IMR-90 (cell line): Measurements from ENCODE around the gene TIGD1. TPM values are rescaled to one million over a fixed set of nuclear protein-coding genes. Genes with fewer than 3 reads are reported as not detected.

Experiments used
- ATAC-seq: fragments of 200-7000 bp; cut with Tn5 transposase; 2 replicates; pipeline ENCODE4 v1.9.1; 2020; ENCODE audit warnings: low read depth, mild to moderate bottlenecking, moderate library complexity
- BruUV-seq: library from RNA; stranded (reverse); fragments of 400-500 nt; replicated peaks from 2 replicates; lab custom pipeline; 2021; lab: Mats Ljungman, UMichigan
- CTCF ChIA-PET: fragments of 300-600 bp; formaldehyde crosslinking; extraction: SDS; loops from one replicate; lab custom pipeline; 2021; ENCODE audit warnings: antibody characterized with exemption; lab: Yijun Ruan, JAX
- POLR2A ChIA-PET: fragments of 300-600 bp; sonication (Branson Sonifier 250); formaldehyde crosslinking; loops from one replicate; lab custom pipeline; 2022; ENCODE audit warnings: antibody characterized with exemption; ENCODE audit not compliant: unreplicated experiment; lab: Charles Lee
- DNase-seq: peaks from one replicate; pipeline ENCODE4 v3.0.0; 2013
- H2AFZ ChIP-seq: replicated peaks from 2 replicates; pipeline ENCODE3; 2013; ENCODE audit warnings: low read length, mild to moderate bottlenecking; ENCODE audit not compliant: poor library complexity
- H2AK5ac ChIP-seq: 2 replicates; pipeline ENCODE4 v1.6.1; 2013; ENCODE audit warnings: low read depth, low read length, inconsistent platforms
- H2AK9ac ChIP-seq: replicated peaks from 2 replicates; pipeline ENCODE3; 2013; ENCODE audit warnings: mild to moderate bottlenecking, low read depth, low read length, moderate library complexity; ENCODE audit not compliant: poor library complexity
- H2BK120ac ChIP-seq: 2 replicates; pipeline ENCODE4 v1.6.1; 2013; ENCODE audit warnings: low read depth, low read length, inconsistent platforms
- H2BK15ac ChIP-seq: 3 replicates; pipeline ENCODE4 v1.6.1; 2013; ENCODE audit warnings: low read depth, low read length, inconsistent platforms
- H2BK20ac ChIP-seq: 2 replicates; pipeline ENCODE4 v1.6.1; 2013; ENCODE audit warnings: low read depth, mild to moderate bottlenecking, inconsistent platforms, low read length, moderate library complexity
- H2BK5ac ChIP-seq: 2 replicates; pipeline ENCODE4 v1.6.1; 2013; ENCODE audit warnings: mild to moderate bottlenecking, low read depth, low read length, inconsistent platforms; ENCODE audit not compliant: poor library complexity, severe bottlenecking
- H3K14ac ChIP-seq: replicated peaks from 2 replicates; pipeline ENCODE4 v1.6.1; 2013; ENCODE audit warnings: low read depth, low read length, inconsistent platforms
- H3K18ac ChIP-seq: 2 replicates; pipeline ENCODE4 v1.6.1; 2013; ENCODE audit warnings: low read depth, low read length, control low read depth
- H3K23ac ChIP-seq: 2 replicates; pipeline ENCODE4 v1.6.1; 2013; ENCODE audit warnings: low read depth, low read length, inconsistent platforms
- H3K27ac ChIP-seq: 2 replicates; pipeline ENCODE4 v1.5.1; 2013; ENCODE audit warnings: mild to moderate bottlenecking, control low read depth, low read length; ENCODE audit not compliant: insufficient read depth
- H3K27me3 ChIP-seq: 2 replicates; pipeline ENCODE4 v1.6.1; 2013; ENCODE audit warnings: low read length; ENCODE audit not compliant: control insufficient read depth, insufficient read depth
- H3K36me3 ChIP-seq: 2 replicates; pipeline ENCODE4 v1.6.1; 2013; ENCODE audit warnings: low read length, mixed read lengths; ENCODE audit not compliant: control insufficient read depth, insufficient read depth
- H3K4ac ChIP-seq: 2 replicates; pipeline ENCODE4 v1.6.1; 2013; ENCODE audit warnings: low read depth, low read length, inconsistent platforms
- H3K4me1 ChIP-seq: 2 replicates; pipeline ENCODE4 v1.6.1; 2013; ENCODE audit warnings: low read length, mixed read lengths; ENCODE audit not compliant: control insufficient read depth, insufficient read depth
- H3K4me2 ChIP-seq: 2 replicates; pipeline ENCODE4 v1.6.1; 2013; ENCODE audit warnings: low read depth, mild to moderate bottlenecking, control low read depth, low read length, moderate library complexity
- H3K4me3 ChIP-seq: 2 replicates; pipeline ENCODE4 v1.5.1; 2013; ENCODE audit warnings: low read depth, mild to moderate bottlenecking, control low read depth, low read length, moderate library complexity; ENCODE audit not compliant: insufficient read depth
- H3K56ac ChIP-seq: 2 replicates; pipeline ENCODE4 v1.6.1; 2013; ENCODE audit warnings: low read length, inconsistent platforms; ENCODE audit not compliant: insufficient read depth; ENCODE audit errors: extremely low read depth
- H3K79me1 ChIP-seq, 2 experiments: 2 replicates each; pipeline ENCODE4 v1.6.1; 2013; ENCODE audit warnings: low read length in 2 of 2, inconsistent platforms in 1 of 2, low read depth in 1 of 2
- H3K9ac ChIP-seq: 2 replicates; pipeline ENCODE4 v1.6.1; 2013; ENCODE audit warnings: low read depth, low read length, control low read depth
- H3K9me1 ChIP-seq: 2 replicates; pipeline ENCODE4 v1.6.1; 2013; ENCODE audit warnings: low read length, inconsistent platforms; ENCODE audit not compliant: insufficient read depth
- H3K9me3 ChIP-seq: 2 replicates; pipeline ENCODE4 v1.6.1; 2013; ENCODE audit warnings: low read length; ENCODE audit not compliant: control insufficient read depth, insufficient read depth
- H4K20me1 ChIP-seq: 2 replicates; pipeline ENCODE4 v1.6.1; 2013; ENCODE audit warnings: low read length, inconsistent platforms; ENCODE audit not compliant: insufficient read depth
- H4K5ac ChIP-seq: 2 replicates; pipeline ENCODE4 v1.6.1; 2013; ENCODE audit warnings: mild to moderate bottlenecking, low read depth, low read length, control low read depth
- H4K8ac ChIP-seq, 2 experiments: 2 replicates each; pipeline ENCODE4 v1.6.1; 2013; ENCODE audit warnings: low read depth in 2 of 2, low read length in 2 of 2, control low read depth in 1 of 2, inconsistent platforms in 1 of 2
- H4K91ac ChIP-seq: 2 replicates; pipeline ENCODE4 v1.6.1; 2013; ENCODE audit warnings: low read depth, low read length, inconsistent platforms; ENCODE audit not compliant: insufficient read depth
- CTCF ChIP-seq: conservative IDR thresholded peaks from 2 replicates; pipeline ENCODE4 v1.5.1; 2012; ENCODE audit warnings: mild to moderate bottlenecking, low read depth, low read length, improper control_type of control experiment
- MXI1 ChIP-seq: IDR thresholded peaks from 2 replicates; pipeline ENCODE4 v1.6.1; 2012; ENCODE audit warnings: low read depth, mild to moderate bottlenecking, low read length, moderate library complexity, borderline replicate concordance
- RCOR1 ChIP-seq: IDR thresholded peaks from 2 replicates; pipeline ENCODE4 v1.6.1; 2012; ENCODE audit warnings: mild to moderate bottlenecking, low read length, improper control_type of control experiment; ENCODE audit not compliant: insufficient replicate concordance
- RFX5 ChIP-seq: IDR thresholded peaks from 2 replicates; pipeline ENCODE4 v1.8.0; 2012; ENCODE audit warnings: low read depth, mild to moderate bottlenecking, low read length, moderate library complexity
- WGBS, 2 experiments: methylation state at CpG; one replicate each; pipeline versions ENCODE4 v1.1.5 to v1.1.7; 2013; ENCODE audit warnings: missing lambda C conversion rate in 2 of 2; ENCODE audit not compliant: insufficient read length in 1 of 2; ENCODE audit errors: extremely low coverage in 2 of 2; 5-methylcytosine and 5-hydroxymethylcytosine counted together
- dilution Hi-C: fragments of 300-500 bp; cut with HindIII; formaldehyde crosslinking; loops from one replicate; pipeline ENCODE4 v1.14.3; 2018; ENCODE audit warnings: low sequenced_read_pairs; ENCODE audit not compliant: unreplicated experiment
- in situ Hi-C: fragments of 300-500 bp; cut with MboI; formaldehyde crosslinking; loops from 3 replicates; pipeline ENCODE4 v1.14.3; 2019; ENCODE audit warnings: low sequenced_read_pairs, inconsistent platforms, mixed read lengths
- intact Hi-C: fragments of 100-400 bp; cut with micrococcal nuclease; formaldehyde crosslinking; loops from 2 replicates; pipeline ENCODE4 v1.10.0; 2022
- polyA plus RNA-seq, 3 experiments: library from polyadenylated mRNA; depleted of rRNA; stranded (reverse); fragments of >200 nt; gene quantifications; 2 replicates each; pipeline ENCODE4 v1.2.3, GENCODE V29; 2012; ENCODE audit warnings: low replicate concordance in 1 of 3
- total RNA-seq: library from RNA; depleted of rRNA; stranded (reverse); fragments of >200 nt; gene quantifications from 2 replicates; pipeline ENCODE4 v1.2.3, GENCODE V29; 2012

The TIGD1 gene
- total and polyA plus RNA-seq, 2 of the 4 experiments (the other 2 are of a cell fraction), result 2.7 to 2.9 TPM

GRCh38 chr2:232523682-232524597, 26.4 kb downstream of the TIGD1 start:
- peak overlapping the region; percentile 70 for H2AFZ ChIP-seq

More at GRCh38 chr2:232523682-232524597, 26.4 kb downstream of the TIGD1 start:
- WGBS, 2 experiments, result 1% methylated on average over 29 of the region's 75 CpGs; no CpG with 5 or more reads in 1 of the 2 experiments
- no peak overlapping the region for H2AK5ac ChIP-seq
- no peak overlapping the region for H3K18ac ChIP-seq
- H4K20me1 ChIP-seq, result no peaks in the 10 kb centered on the region
- H3K4me3 ChIP-seq, result no peak overlapping the region
- CTCF ChIA-PET, result no interaction called here
- H3K9me1 ChIP-seq, result no peaks in the 10 kb centered on the region
- no peak overlapping the region for H3K4me2 ChIP-seq
- H2AK9ac ChIP-seq, result no peak overlapping the region
- POLR2A ChIA-PET, result no interaction called here
- TF ChIP-seq MXI1, result no peak
- TF ChIP-seq CTCF, result peak; percentile 23; the same call in 1 of the 2 replicates
- TF ChIP-seq RFX5, result no peak
- TF ChIP-seq RCOR1, result no peak
- H2BK15ac ChIP-seq, result no peak overlapping the region
- intact Hi-C loops, result no loop called here
- no peak overlapping the region for H3K14ac ChIP-seq
- H3K4me1 ChIP-seq, result no peaks in the 10 kb centered on the region
- no peak overlapping the region for H4K5ac ChIP-seq
- H3K23ac ChIP-seq, result no peak overlapping the region
- H3K9me3 ChIP-seq, result no peaks in the 10 kb centered on the region
- peaks cover 73% of the 10 kb centered on the region for H3K27me3 ChIP-seq
- H4K8ac ChIP-seq, result no peak overlapping the region
- BruUV-seq, result no TSS peak
- H2BK20ac ChIP-seq, result no peak overlapping the region
- in situ Hi-C loops, result no loop called here
- no peak overlapping the region for H4K91ac ChIP-seq
- no peaks in the 10 kb centered on the region for H3K79me1 ChIP-seq
- no peak overlapping the region for H3K27ac ChIP-seq
- H3K9ac ChIP-seq, result no peak overlapping the region
- no peak overlapping the region for H2BK120ac ChIP-seq
- no peak overlapping the region for H2BK5ac ChIP-seq
- no peak overlapping the region for H3K4ac ChIP-seq
- no peaks in the 10 kb centered on the region for H3K36me3 ChIP-seq
- DNase-seq (peak; percentile 5), ATAC-seq (peak; percentile 57)
- no peak overlapping the region for H3K56ac ChIP-seq
- dilution Hi-C loops, result no loop called here
